ENCODE results near the gene RAB7B.

- TF ChIP-seq CTCF (IDR thresholded peaks at IDR 0.05; ENCODE audit: poor library complexity), result no peak
- no peak for TF ChIP-seq EZH2phosphoT487 (IDR thresholded peaks at IDR 0.05; ENCODE audit: low read depth, severe bottlenecking, unreplicated experiment)
Observed at GRCh38 chr1:206006946-206007345, 3.8 kb upstream of the RAB7B start.
